Effector memory CD4-positive, alpha-beta T cell (primary cell): Measurements from ENCODE around the gene CCDC81.
"Not testable (repeated sequence)": the region's sequence is repeated elsewhere in the genome, so short reads cannot be mapped to it uniquely, and the experiment has no call there.

Experiments
- DNase-seq, 3 donors: peaks; one replicate each; pipeline ENCODE4 v3.0.0-alpha.2; 2020
- H3K27ac ChIP-seq: 2 replicates; pipeline ENCODE4 v1.7.0; 2013; ENCODE audit warnings: mild to moderate bottlenecking, low read length, moderate library complexity; ENCODE audit not compliant: insufficient read depth, poor library complexity, severe bottlenecking
- H3K27me3 ChIP-seq: replicated peaks from 2 replicates; pipeline ENCODE4 v1.7.0; 2013; ENCODE audit warnings: mild to moderate bottlenecking, low read length; ENCODE audit not compliant: insufficient read depth, control insufficient read depth, poor library complexity, severe bottlenecking
- H3K36me3 ChIP-seq: 2 replicates; pipeline ENCODE4 v1.7.0; 2013; ENCODE audit warnings: mild to moderate bottlenecking, low read length, moderate library complexity; ENCODE audit not compliant: control insufficient read depth, insufficient read depth
- H3K4me1 ChIP-seq: 2 replicates; pipeline ENCODE4 v1.7.0; 2013; ENCODE audit warnings: low read length, mild to moderate bottlenecking; ENCODE audit not compliant: control insufficient read depth, insufficient read depth, poor library complexity, severe bottlenecking
- H3K4me3 ChIP-seq: 2 replicates; pipeline ENCODE4 v1.7.0; 2013; ENCODE audit warnings: low read length, low read depth, mild to moderate bottlenecking; ENCODE audit not compliant: insufficient read depth, poor library complexity, severe bottlenecking
- H3K9me3 ChIP-seq: 2 replicates; pipeline ENCODE4 v1.7.0; 2013; ENCODE audit warnings: mild to moderate bottlenecking, low read length, moderate library complexity; ENCODE audit not compliant: control insufficient read depth
- total RNA-seq, 3 donors: gene quantifications; one replicate each; lab custom pipeline; 2026; lab: John Stamatoyannopoulos, UW

CCDC81 gene
- total RNA-seq, result 0.17 to 0.87 (median 0.58) reads per million in 3 donors

DNA sequence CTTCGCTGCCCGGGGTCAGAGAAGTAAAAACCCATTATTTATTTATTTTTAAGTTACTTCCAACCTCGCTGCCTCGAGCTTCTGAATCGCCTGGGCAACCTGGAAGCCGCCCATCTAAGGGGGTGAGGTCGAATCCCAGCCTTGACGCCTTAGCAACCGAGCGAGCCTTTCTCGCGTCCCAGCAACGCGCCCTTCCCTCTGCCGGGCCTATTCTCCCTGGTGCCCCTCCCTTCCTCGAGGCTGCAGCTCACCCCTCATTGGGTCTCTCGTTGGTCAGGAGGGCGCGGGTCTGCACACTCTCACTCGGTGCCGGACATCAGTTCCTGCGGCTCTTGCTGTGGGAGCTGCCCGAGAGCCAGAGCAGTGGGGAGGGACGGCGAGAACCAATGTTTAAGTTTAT, at the start of gene CCDC81:
Gene CCDC81, plus strand, starts transcription at position 302 of the 400 bp plus-strand sequence. CDS start 277 bp downstream, outside the sequence.
- no peaks in the 10 kb centered on the region for H3K4me1 ChIP-seq
- no peaks in the 10 kb centered on the region for H3K36me3 ChIP-seq
- H3K27ac ChIP-seq, result no peak within 1 kb of the TSS
- no peaks in the 10 kb centered on the region for H3K27me3 ChIP-seq
- DNase-seq, result no peak
- H3K4me3 ChIP-seq, result no peak within 1 kb of the TSS
- no peaks in the 10 kb centered on the region for H3K9me3 ChIP-seq

- Histone ChIP-seq H3K27ac (no peak overlapping the region), H3K27me3 (no peaks in the 10 kb centered on the region), H3K4me3 (no peak overlapping the region), H3K4me1 (no peaks in the 10 kb centered on the region), H3K9me3 (no peaks in the 10 kb centered on the region), H3K36me3 (peaks cover 23% of the 10 kb centered on the region)
- DNase-seq, result no peak
Measured at GRCh38 chr11:86335131-86335767, 39.4 kb upstream of the CCDC81 start.

DNA sequence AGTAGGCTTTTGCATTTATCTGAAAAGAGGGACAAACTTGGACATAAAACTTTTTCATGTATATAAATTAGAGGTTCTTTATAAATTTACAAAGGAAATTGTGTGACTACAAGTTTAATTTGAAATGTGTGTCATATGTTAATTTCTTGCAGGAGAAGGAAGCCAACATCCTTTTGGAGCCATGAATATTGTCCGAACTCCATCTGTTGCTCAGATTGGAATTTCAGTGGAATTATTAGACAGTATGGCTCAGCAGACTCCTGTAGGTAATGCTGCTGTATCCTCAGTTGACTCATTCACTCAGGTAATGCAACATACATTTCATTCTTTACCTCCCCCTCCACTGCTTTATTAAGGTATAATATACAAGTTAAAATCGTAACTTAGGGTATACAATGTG, 37.5 kb upstream of the CCDC81 start:
- Histone ChIP-seq H3K9me3 (no peaks in the 10 kb centered on the region), H3K36me3 (peaks cover 23% of the 10 kb centered on the region), H3K4me3 (no peak overlapping the region), H3K27me3 (no peaks in the 10 kb centered on the region), H3K27ac (no peak overlapping the region), H3K4me1 (no peaks in the 10 kb centered on the region)
- no peak for DNase-seq

- DNase-seq, result no peak
- Histone ChIP-seq H3K9me3 (no peaks in the 10 kb centered on the region), H3K4me1 (no peaks in the 10 kb centered on the region), H3K27me3 (no peaks in the 10 kb centered on the region), H3K27ac (no peak overlapping the region), H3K4me3 (no peak overlapping the region), H3K36me3 (peaks cover 20% of the 10 kb centered on the region)
Measured at GRCh38 chr11:86341382-86341781, 33.3 kb upstream of the CCDC81 start.

GRCh38 chr11:86346513-86346912, 28.2 kb upstream of the CCDC81 start:
- Histone ChIP-seq H3K9me3 (no peaks in the 10 kb centered on the region), H3K27me3 (no peaks in the 10 kb centered on the region), H3K36me3 (peaks cover 9% of the 10 kb centered on the region), H3K4me3 (no peak overlapping the region), H3K27ac (no peak overlapping the region), H3K4me1 (no peaks in the 10 kb centered on the region)
- no peak for DNase-seq

DNA sequence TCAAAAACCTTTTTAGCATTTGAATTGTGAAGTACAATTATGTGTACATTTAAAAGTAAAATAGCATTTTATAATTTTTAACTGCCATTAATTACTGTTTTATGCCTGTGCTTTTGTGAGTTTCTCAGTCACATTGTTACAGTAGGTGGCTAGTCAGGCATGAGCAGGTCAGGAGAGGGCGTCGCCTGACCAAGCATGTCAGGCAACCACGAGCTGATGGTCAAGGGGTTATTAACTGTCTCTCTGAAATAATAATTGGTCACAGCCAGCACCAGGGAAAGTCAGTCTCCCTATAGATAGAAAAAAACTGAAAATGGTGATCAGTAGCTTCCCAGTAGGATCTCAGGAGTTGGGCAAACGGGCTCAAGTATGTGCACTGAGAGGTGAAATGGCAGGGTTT, 19.4 kb upstream of the CCDC81 start:
- Histone ChIP-seq H3K9me3 (no peaks in the 10 kb centered on the region), H3K27ac (no peak overlapping the region), H3K27me3 (no peaks in the 10 kb centered on the region), H3K4me3 (no peak overlapping the region), H3K4me1 (no peaks in the 10 kb centered on the region), H3K36me3 (no peaks in the 10 kb centered on the region)
- no peak for DNase-seq

DNA sequence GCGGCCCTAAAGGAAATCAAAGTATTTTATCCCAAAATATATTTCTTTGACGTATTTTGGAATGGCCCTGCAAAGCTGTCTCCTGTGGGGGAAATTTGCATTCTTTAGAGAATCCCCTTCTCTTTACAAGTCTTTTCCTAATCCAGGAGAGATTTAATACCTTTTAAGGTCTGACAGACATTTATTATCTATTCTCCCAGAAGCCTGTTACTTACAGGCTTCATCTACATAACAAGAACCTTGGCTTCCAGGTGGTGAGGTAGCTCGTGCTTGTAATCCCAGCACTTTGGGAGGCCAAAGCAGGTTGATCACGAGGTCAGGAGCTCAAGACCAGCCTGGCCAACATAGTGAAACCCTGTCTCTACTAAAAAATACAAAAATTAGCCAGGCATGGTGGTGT, 17.3 kb upstream of the CCDC81 start:
- H3K36me3 ChIP-seq, H3K9me3 ChIP-seq, H3K4me3 ChIP-seq, H3K27me3 ChIP-seq, H3K27ac ChIP-seq, DNase-seq, H3K4me1 ChIP-seq: not testable (repeated sequence)

DNA sequence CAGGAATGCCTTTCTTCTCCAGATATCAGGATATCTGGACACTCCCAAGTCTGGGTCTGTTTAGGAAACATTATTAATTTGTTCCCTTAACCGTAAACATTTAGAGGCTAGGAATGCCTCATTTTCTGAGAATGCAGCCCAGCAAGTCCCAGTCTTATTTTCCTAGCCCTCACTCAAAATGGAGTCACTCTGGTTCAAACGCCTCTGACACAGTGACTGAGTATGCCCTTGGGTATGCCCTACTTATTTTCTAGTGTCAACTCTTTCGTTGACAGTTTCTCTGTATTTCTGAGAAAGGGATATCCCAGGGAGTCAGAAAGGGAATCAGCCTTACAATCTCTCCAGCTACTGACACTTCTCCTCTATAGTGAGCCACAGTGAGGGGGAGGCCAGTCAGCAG, 16.0 kb upstream of the CCDC81 start:
- H3K4me1 ChIP-seq, result no peaks in the 10 kb centered on the region
- H3K27ac ChIP-seq, result no peak overlapping the region
- no peaks in the 10 kb centered on the region for H3K9me3 ChIP-seq
- DNase-seq, result no peak
- H3K4me3 ChIP-seq, result no peak overlapping the region
- no peaks in the 10 kb centered on the region for H3K36me3 ChIP-seq
- no peaks in the 10 kb centered on the region for H3K27me3 ChIP-seq

- no peak for DNase-seq
- Histone ChIP-seq H3K27me3 (no peaks in the 10 kb centered on the region), H3K27ac (no peak overlapping the region), H3K36me3 (no peaks in the 10 kb centered on the region), H3K4me3 (no peak overlapping the region), H3K4me1 (no peaks in the 10 kb centered on the region), H3K9me3 (no peaks in the 10 kb centered on the region)
Measured at GRCh38 chr11:86360775-86361395, 13.8 kb upstream of the CCDC81 start.

GRCh38 chr11:86363424-86363823, 11.3 kb upstream of the CCDC81 start:
- Histone ChIP-seq H3K36me3 (no peaks in the 10 kb centered on the region), H3K9me3 (no peaks in the 10 kb centered on the region), H3K27ac (no peak overlapping the region), H3K27me3 (no peaks in the 10 kb centered on the region), H3K4me3 (no peak overlapping the region), H3K4me1 (no peaks in the 10 kb centered on the region)
- DNase-seq, result no peak
